GM23338 (cell line): ENCODE results near the gene IFI44L. TPM values are rescaled to one million over a fixed set of nuclear protein-coding genes. Genes with fewer than 3 reads are reported as not detected.

ENCODE experiments used
- ATAC-seq: fragments of 200-7000 bp; cut with Tn5 transposase; 3 replicates; pipeline ENCODE4 v1.9.1; 2020
- DNase-seq: peaks from one replicate; pipeline ENCODE4 v3.0.0-alpha.2; 2015; ENCODE audit warnings: low spot score
- H2AFZ ChIP-seq: fragments of 200-600 bp; sonication (generic); 2 replicates; pipeline ENCODE4 v1.8.0; 2016; ENCODE audit warnings: antibody characterized with exemption, mild to moderate bottlenecking, moderate library complexity
- H3F3A ChIP-seq: fragments of 200-600 bp; sonication (generic); replicated peaks from 2 replicates; pipeline ENCODE4 v1.8.0; 2017; ENCODE audit warnings: antibody characterized with exemption, mixed run types, low read depth
- H3K27ac ChIP-seq: fragments of 200-600 bp; sonication (generic); 2 replicates; pipeline ENCODE4 v1.6.1; 2016; ENCODE audit warnings: low read depth
- H3K27me3 ChIP-seq: fragments of 200-600 bp; sonication (generic); 2 replicates; pipeline ENCODE4 v1.8.0; 2016; ENCODE audit warnings: mild to moderate bottlenecking, mixed run types, moderate library complexity; ENCODE audit not compliant: insufficient read depth
- H3K36me3 ChIP-seq: fragments of 200-600 bp; sonication (generic); 2 replicates; pipeline ENCODE4 v1.8.0; 2016; ENCODE audit warnings: mild to moderate bottlenecking; ENCODE audit not compliant: insufficient read depth
- H3K4me1 ChIP-seq: fragments of 200-600 bp; sonication (generic); 2 replicates; pipeline ENCODE4 v1.8.0; 2016; ENCODE audit warnings: mild to moderate bottlenecking, moderate library complexity; ENCODE audit not compliant: insufficient read depth
- H3K4me2 ChIP-seq: fragments of 200-600 bp; sonication (generic); 2 replicates; pipeline ENCODE4 v1.7.1; 2017; ENCODE audit warnings: mixed run types
- H3K4me3 ChIP-seq: fragments of 200-600 bp; sonication (generic); 2 replicates; pipeline ENCODE4 v1.6.1; 2016; ENCODE audit warnings: mixed run types
- H3K79me2 ChIP-seq: fragments of 200-600 bp; sonication (generic); replicated peaks from 2 replicates; pipeline ENCODE4 v1.8.0; 2017; ENCODE audit warnings: mild to moderate bottlenecking; ENCODE audit not compliant: insufficient read depth
- H3K9me2 ChIP-seq: fragments of 200-600 bp; sonication (generic); 2 replicates; pipeline ENCODE4 v1.8.0; 2017; ENCODE audit not compliant: insufficient read depth
- H4K20me1 ChIP-seq: fragments of 200-600 bp; sonication (generic); replicated peaks from 2 replicates; pipeline ENCODE4 v1.8.0; 2017; ENCODE audit warnings: mild to moderate bottlenecking; ENCODE audit not compliant: insufficient read depth
- H3K27ac Mint-ChIP-seq: 2 replicates; pipeline ENCODE4 v1.8.0; 2020; ENCODE audit warnings: inconsistent platforms, mild to moderate bottlenecking, moderate library complexity, mixed read lengths
- H3K27me3 Mint-ChIP-seq: 3 replicates; pipeline ENCODE4 v1.8.0; 2022; ENCODE audit warnings: low read depth, mild to moderate bottlenecking, moderate library complexity, mixed read lengths, inconsistent platforms; ENCODE audit not compliant: insufficient read depth, poor library complexity
- H3K36me3 Mint-ChIP-seq: 3 replicates; pipeline ENCODE4 v1.8.0; 2021; ENCODE audit warnings: low read depth, mild to moderate bottlenecking, inconsistent platforms, moderate library complexity, mixed read lengths
- H3K4me1 Mint-ChIP-seq: 3 replicates; pipeline ENCODE4 v1.8.0; 2020; ENCODE audit warnings: mild to moderate bottlenecking, inconsistent platforms, mixed read lengths
- H3K4me3 Mint-ChIP-seq: 3 replicates; pipeline ENCODE4 v1.8.0; 2021; ENCODE audit warnings: moderate library complexity, mild to moderate bottlenecking, inconsistent platforms, mixed read lengths
- H3K9me3 Mint-ChIP-seq: 3 replicates; pipeline ENCODE4 v1.8.0; 2020; ENCODE audit warnings: moderate library complexity, mild to moderate bottlenecking, inconsistent platforms, mixed read lengths
- CREB1 ChIP-seq: fragments of 250-450 bp; sonication (Bioruptor Pico); IDR thresholded peaks from 2 replicates; pipeline ENCODE4 v1.5.0; 2020; ENCODE audit warnings: low read depth, mild to moderate bottlenecking, moderate library complexity
- EZH2 ChIP-seq: fragments of 200-600 bp; sonication (generic); IDR thresholded peaks from one replicate; pipeline ENCODE4 v1.8.0; 2017; ENCODE audit warnings: antibody characterized with exemption, mild to moderate bottlenecking, low read depth; ENCODE audit not compliant: unreplicated experiment
- JUNB ChIP-seq: IDR thresholded peaks from one replicate; pipeline ENCODE4 v1.6.1; 2016; ENCODE audit warnings: antibody characterized with exemption; ENCODE audit not compliant: unreplicated experiment
- NANOG ChIP-seq: IDR thresholded peaks from 2 replicates; pipeline ENCODE4 v1.6.1; 2016; ENCODE audit warnings: antibody characterized with exemption, borderline replicate concordance
- STAT1 ChIP-seq: IDR thresholded peaks from one replicate; pipeline ENCODE4 v1.6.1; 2016; ENCODE audit warnings: antibody characterized with exemption; ENCODE audit not compliant: unreplicated experiment
- ZNF114 ChIP-seq: fragments of 250-450 bp; sonication (Bioruptor Pico); IDR thresholded peaks from 2 replicates; pipeline ENCODE4 v1.5.0; 2020; ENCODE audit warnings: mild to moderate bottlenecking, moderate library complexity
- polyA plus RNA-seq: library from polyadenylated mRNA; unstranded; fragments of >200 nt; fragmentation: Nextera tagmentation; extraction: Ambion mirVana; gene quantifications from 2 replicates; pipeline ENCODE4 v1.2.1, GENCODE V29; 2016
- total RNA-seq: library from RNA; depleted of rRNA; stranded (reverse); fragments of >200 nt; shearing (Covaris generic); gene quantifications from 2 replicates; pipeline ENCODE4 v1.2.3, GENCODE V29; 2014
- TF ChIP-seq, protein P1 (sequence below): IDR thresholded peaks from 2 replicates; pipeline ENCODE4 v1.6.1; 2016; ENCODE audit warnings: antibody characterized with exemption
- TF ChIP-seq, protein P2 (sequence below): IDR thresholded peaks from one replicate; pipeline ENCODE4 v1.6.1; 2018; ENCODE audit warnings: antibody characterized with exemption; ENCODE audit not compliant: unreplicated experiment
- TF ChIP-seq, protein P3 (sequence below), 2 experiments: fragments of 200-600 bp in 1 of 2; sonication (generic) in 1 of 2; conservative IDR thresholded peaks; 2 replicates each; pipeline versions ENCODE4 v1.5.1 to v1.6.1; 2016 to 2017; ENCODE audit warnings: antibody characterized with exemption in 2 of 2, low read depth in 2 of 2, mild to moderate bottlenecking in 2 of 2, moderate library complexity in 1 of 2

The IFI44L gene
- total and polyA plus RNA-seq, 2 experiments from 2014 or later: not detected

DNA sequence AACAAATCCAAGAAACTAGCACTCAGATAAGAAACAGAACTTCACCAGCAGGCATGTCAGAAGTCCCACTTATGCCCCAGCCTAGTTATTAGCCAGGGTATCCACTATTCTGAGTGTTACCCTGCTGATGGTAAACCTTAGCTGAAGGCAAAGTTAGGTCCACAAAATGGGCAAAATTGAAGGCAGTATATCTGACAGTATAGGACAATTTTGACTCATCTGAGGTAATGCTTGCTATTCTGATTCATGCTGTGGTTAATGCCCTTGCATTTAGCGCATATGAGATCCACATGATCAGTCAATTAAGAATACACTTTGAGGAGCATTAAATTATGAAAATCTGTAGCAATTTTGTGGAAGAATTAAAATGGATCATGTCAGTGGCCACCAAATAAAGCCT lies 44.5 kb downstream of the IFI44L start (continued):
- TF ChIP-seq, protein P1, sequence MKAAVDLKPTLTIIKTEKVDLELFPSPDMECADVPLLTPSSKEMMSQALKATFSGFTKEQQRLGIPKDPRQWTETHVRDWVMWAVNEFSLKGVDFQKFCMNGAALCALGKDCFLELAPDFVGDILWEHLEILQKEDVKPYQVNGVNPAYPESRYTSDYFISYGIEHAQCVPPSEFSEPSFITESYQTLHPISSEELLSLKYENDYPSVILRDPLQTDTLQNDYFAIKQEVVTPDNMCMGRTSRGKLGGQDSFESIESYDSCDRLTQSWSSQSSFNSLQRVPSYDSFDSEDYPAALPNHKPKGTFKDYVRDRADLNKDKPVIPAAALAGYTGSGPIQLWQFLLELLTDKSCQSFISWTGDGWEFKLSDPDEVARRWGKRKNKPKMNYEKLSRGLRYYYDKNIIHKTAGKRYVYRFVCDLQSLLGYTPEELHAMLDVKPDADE: no peak
- TF ChIP-seq, protein P2, sequence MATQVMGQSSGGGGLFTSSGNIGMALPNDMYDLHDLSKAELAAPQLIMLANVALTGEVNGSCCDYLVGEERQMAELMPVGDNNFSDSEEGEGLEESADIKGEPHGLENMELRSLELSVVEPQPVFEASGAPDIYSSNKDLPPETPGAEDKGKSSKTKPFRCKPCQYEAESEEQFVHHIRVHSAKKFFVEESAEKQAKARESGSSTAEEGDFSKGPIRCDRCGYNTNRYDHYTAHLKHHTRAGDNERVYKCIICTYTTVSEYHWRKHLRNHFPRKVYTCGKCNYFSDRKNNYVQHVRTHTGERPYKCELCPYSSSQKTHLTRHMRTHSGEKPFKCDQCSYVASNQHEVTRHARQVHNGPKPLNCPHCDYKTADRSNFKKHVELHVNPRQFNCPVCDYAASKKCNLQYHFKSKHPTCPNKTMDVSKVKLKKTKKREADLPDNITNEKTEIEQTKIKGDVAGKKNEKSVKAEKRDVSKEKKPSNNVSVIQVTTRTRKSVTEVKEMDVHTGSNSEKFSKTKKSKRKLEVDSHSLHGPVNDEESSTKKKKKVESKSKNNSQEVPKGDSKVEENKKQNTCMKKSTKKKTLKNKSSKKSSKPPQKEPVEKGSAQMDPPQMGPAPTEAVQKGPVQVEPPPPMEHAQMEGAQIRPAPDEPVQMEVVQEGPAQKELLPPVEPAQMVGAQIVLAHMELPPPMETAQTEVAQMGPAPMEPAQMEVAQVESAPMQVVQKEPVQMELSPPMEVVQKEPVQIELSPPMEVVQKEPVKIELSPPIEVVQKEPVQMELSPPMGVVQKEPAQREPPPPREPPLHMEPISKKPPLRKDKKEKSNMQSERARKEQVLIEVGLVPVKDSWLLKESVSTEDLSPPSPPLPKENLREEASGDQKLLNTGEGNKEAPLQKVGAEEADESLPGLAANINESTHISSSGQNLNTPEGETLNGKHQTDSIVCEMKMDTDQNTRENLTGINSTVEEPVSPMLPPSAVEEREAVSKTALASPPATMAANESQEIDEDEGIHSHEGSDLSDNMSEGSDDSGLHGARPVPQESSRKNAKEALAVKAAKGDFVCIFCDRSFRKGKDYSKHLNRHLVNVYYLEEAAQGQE: no peak
- TF ChIP-seq NANOG: no peak

DNA sequence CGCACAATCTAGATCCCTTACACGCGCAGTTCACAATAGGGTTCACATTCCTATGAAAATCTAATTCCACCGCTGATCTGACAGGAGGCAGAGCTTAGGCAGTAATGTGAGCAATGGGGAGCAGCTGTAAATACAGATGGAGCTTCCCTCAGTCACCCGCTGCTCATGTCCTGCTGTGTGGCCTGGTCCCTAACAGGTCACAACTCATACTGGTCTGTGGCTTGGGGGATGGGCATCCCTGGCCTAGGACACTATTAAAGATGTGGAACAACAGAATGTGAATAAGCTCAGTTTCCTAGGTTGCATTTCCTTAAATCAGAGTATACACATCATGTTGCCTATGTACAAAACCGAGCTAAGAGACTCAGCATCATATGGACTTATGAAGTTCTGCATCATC lies 45.6 kb downstream of the IFI44L start:
- H3K9me3 Mint-ChIP-seq: no peaks in the 10 kb centered on the region
- ATAC-seq (no peak), DNase-seq (no peak)
- Histone ChIP-seq H3K9me2 (no peaks in the 10 kb centered on the region), H3K4me2 (no peak overlapping the region), H2AFZ (no peak overlapping the region), H3K79me2 (no peaks in the 10 kb centered on the region), H3K27me3 (no peaks in the 10 kb centered on the region), H3K4me3 (no peak overlapping the region), H4K20me1 (no peaks in the 10 kb centered on the region), H3F3A (no peaks in the 10 kb centered on the region), H3K36me3 (no peaks in the 10 kb centered on the region), H3K27ac (no peak overlapping the region), H3K4me1 (no peaks in the 10 kb centered on the region)
- H3K27ac Mint-ChIP-seq: no peak overlapping the region
- H3K36me3 Mint-ChIP-seq: no peaks in the 10 kb centered on the region
- H3K27me3 Mint-ChIP-seq: no peaks in the 10 kb centered on the region
- no peak overlapping the region for H3K4me3 Mint-ChIP-seq
- no peaks in the 10 kb centered on the region for H3K4me1 Mint-ChIP-seq
- TF ChIP-seq, protein P1: no peak
- no peak for TF ChIP-seq NANOG
- TF ChIP-seq CREB1: no peak
- TF ChIP-seq, protein P2: no peak
- TF ChIP-seq JUNB: no peak
- TF ChIP-seq STAT1: no peak
- no peak for TF ChIP-seq ZNF114 (CRISPR knock-in tag)
- TF ChIP-seq, protein P3, sequence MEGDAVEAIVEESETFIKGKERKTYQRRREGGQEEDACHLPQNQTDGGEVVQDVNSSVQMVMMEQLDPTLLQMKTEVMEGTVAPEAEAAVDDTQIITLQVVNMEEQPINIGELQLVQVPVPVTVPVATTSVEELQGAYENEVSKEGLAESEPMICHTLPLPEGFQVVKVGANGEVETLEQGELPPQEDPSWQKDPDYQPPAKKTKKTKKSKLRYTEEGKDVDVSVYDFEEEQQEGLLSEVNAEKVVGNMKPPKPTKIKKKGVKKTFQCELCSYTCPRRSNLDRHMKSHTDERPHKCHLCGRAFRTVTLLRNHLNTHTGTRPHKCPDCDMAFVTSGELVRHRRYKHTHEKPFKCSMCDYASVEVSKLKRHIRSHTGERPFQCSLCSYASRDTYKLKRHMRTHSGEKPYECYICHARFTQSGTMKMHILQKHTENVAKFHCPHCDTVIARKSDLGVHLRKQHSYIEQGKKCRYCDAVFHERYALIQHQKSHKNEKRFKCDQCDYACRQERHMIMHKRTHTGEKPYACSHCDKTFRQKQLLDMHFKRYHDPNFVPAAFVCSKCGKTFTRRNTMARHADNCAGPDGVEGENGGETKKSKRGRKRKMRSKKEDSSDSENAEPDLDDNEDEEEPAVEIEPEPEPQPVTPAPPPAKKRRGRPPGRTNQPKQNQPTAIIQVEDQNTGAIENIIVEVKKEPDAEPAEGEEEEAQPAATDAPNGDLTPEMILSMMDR (conservative IDR thresholded peaks at IDR 0.05; ENCODE audit: low read depth in 2 of 2): no peak
- TF ChIP-seq EZH2: no peak
